ENCODE data around the gene DHFR. TPM values are rescaled to one million over a fixed set of nuclear protein-coding genes. Genes with fewer than 3 reads are reported as not detected.

The DHFR gene
- total and polyA plus RNA-seq, 9 of the 15 experiments (the other 6 are each of a cell fraction or from before 2014, with no cell fraction given) = 45.6 to 176 (median 97.7) TPM

- TF ChIP-seq, protein P1, sequence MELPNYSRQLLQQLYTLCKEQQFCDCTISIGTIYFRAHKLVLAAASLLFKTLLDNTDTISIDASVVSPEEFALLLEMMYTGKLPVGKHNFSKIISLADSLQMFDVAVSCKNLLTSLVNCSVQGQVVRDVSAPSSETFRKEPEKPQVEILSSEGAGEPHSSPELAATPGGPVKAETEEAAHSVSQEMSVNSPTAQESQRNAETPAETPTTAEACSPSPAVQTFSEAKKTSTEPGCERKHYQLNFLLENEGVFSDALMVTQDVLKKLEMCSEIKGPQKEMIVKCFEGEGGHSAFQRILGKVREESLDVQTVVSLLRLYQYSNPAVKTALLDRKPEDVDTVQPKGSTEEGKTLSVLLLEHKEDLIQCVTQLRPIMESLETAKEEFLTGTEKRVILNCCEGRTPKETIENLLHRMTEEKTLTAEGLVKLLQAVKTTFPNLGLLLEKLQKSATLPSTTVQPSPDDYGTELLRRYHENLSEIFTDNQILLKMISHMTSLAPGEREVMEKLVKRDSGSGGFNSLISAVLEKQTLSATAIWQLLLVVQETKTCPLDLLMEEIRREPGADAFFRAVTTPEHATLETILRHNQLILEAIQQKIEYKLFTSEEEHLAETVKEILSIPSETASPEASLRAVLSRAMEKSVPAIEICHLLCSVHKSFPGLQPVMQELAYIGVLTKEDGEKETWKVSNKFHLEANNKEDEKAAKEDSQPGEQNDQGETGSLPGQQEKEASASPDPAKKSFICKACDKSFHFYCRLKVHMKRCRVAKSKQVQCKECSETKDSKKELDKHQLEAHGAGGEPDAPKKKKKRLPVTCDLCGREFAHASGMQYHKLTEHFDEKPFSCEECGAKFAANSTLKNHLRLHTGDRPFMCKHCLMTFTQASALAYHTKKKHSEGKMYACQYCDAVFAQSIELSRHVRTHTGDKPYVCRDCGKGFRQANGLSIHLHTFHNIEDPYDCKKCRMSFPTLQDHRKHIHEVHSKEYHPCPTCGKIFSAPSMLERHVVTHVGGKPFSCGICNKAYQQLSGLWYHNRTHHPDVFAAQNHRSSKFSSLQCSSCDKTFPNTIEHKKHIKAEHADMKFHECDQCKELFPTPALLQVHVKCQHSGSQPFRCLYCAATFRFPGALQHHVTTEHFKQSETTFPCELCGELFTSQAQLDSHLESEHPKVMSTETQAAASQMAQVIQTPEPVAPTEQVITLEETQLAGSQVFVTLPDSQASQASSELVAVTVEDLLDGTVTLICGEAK (IDR thresholded peaks at IDR 0.05) = no peak
- TF ChIP-seq, protein P1 (CRISPR knock-in tag; IDR thresholded peaks at IDR 0.05) = no peak
- no peak for TF ChIP-seq LEF1 (IDR thresholded peaks at IDR 0.05)
- TF ChIP-seq TAF15 (IDR thresholded peaks at IDR 0.05; ENCODE audit: low read depth, low read length) = no peak
- TF ChIP-seq ZC3H8 (IDR thresholded peaks at IDR 0.05) = no peak
These were observed 34.1 kb upstream of the DHFR start (continued) for GRCh38 chr5:80688648-80689420.
